H9 (cell line): ENCODE results near the gene GPD1. TPM values are rescaled to one million over a fixed set of nuclear protein-coding genes. Genes with fewer than 3 reads are reported as not detected.

Experiments used
- DNase-seq: peaks from one replicate; pipeline ENCODE4 v3.0.0-alpha.2; 2017
- H2AFZ ChIP-seq: one replicate; pipeline ENCODE4 v1.6.1; 2013; ENCODE audit warnings: mild to moderate bottlenecking, low read length, control low read depth, moderate library complexity
- H2AK5ac ChIP-seq: 2 replicates; pipeline ENCODE4 v1.6.1; 2013; ENCODE audit warnings: low read length, control low read depth, mixed read lengths; ENCODE audit not compliant: insufficient read length
- H2BK120ac ChIP-seq: one replicate; pipeline ENCODE4 v1.6.1; 2013; ENCODE audit warnings: low read depth, mild to moderate bottlenecking, low read length, control low read depth, inconsistent platforms; ENCODE audit not compliant: poor library complexity, severe bottlenecking
- H2BK12ac ChIP-seq: 2 replicates; pipeline ENCODE4 v1.6.1; 2013; ENCODE audit warnings: low read length, control low read depth, mixed read lengths, low read depth; ENCODE audit not compliant: insufficient read length
- H2BK15ac ChIP-seq: 2 replicates; pipeline ENCODE4 v1.6.1; 2013; ENCODE audit warnings: low read depth, low read length, control low read depth
- H2BK20ac ChIP-seq: one replicate; pipeline ENCODE4 v1.6.1; 2013; ENCODE audit warnings: low read depth, mild to moderate bottlenecking, low read length, control low read depth, inconsistent platforms; ENCODE audit not compliant: poor library complexity, severe bottlenecking
- H2BK5ac ChIP-seq: 2 replicates; pipeline ENCODE4 v1.6.1; 2013; ENCODE audit warnings: low read length, control low read depth, mixed read lengths; ENCODE audit not compliant: insufficient read length
- H3K14ac ChIP-seq: 2 replicates; pipeline ENCODE4 v1.6.1; 2013; ENCODE audit warnings: low read length, control low read depth; ENCODE audit not compliant: insufficient read depth
- H3K18ac ChIP-seq: 2 replicates; pipeline ENCODE4 v1.6.1; 2013; ENCODE audit warnings: low read depth, mild to moderate bottlenecking, mixed read lengths, low read length, control low read depth; ENCODE audit not compliant: insufficient read length
- H3K23ac ChIP-seq: 2 replicates; pipeline ENCODE4 v1.6.1; 2013; ENCODE audit warnings: low read length, control low read depth, mixed read lengths, low read depth; ENCODE audit not compliant: insufficient read length
- H3K23me2 ChIP-seq: 2 replicates; pipeline ENCODE4 v1.6.1; 2013; ENCODE audit warnings: low read depth, mild to moderate bottlenecking, mixed read lengths, low read length, control low read depth; ENCODE audit not compliant: insufficient read length, poor library complexity, severe bottlenecking
- H3K27ac ChIP-seq: 2 replicates; pipeline ENCODE4 v1.5.1; 2013; ENCODE audit warnings: low read length, control low read depth, mixed read lengths, low read depth; ENCODE audit not compliant: insufficient read length
- H3K27me3 ChIP-seq: 2 replicates; pipeline ENCODE4 v1.6.1; 2013; ENCODE audit warnings: low read length, control low read depth, inconsistent platforms; ENCODE audit not compliant: insufficient read depth
- H3K4ac ChIP-seq: 2 replicates; pipeline ENCODE4 v1.6.1; 2013; ENCODE audit warnings: low read depth, mild to moderate bottlenecking, control low read depth, inconsistent platforms, low read length, moderate library complexity
- H3K4me1 ChIP-seq: 2 replicates; pipeline ENCODE4 v1.6.1; 2013; ENCODE audit warnings: low read length, control low read depth, inconsistent platforms; ENCODE audit not compliant: insufficient read depth
- H3K4me2 ChIP-seq: 2 replicates; pipeline ENCODE4 v1.6.1; 2013; ENCODE audit warnings: low read length, control low read depth, mixed read lengths; ENCODE audit not compliant: insufficient read length, insufficient read depth
- H3K56ac ChIP-seq: 2 replicates; pipeline ENCODE4 v1.6.1; 2013; ENCODE audit warnings: low read depth, mild to moderate bottlenecking, mixed read lengths, low read length, control low read depth; ENCODE audit not compliant: insufficient read length
- H3K79me1 ChIP-seq: 2 replicates; pipeline ENCODE4 v1.6.1; 2013; ENCODE audit warnings: low read depth, mild to moderate bottlenecking, moderate library complexity, low read length, control low read depth, inconsistent platforms; ENCODE audit not compliant: insufficient read depth, poor library complexity, severe bottlenecking
- H3K79me2 ChIP-seq: 2 replicates; pipeline ENCODE4 v1.6.1; 2013; ENCODE audit warnings: low read length, control low read depth, inconsistent platforms; ENCODE audit not compliant: insufficient read depth
- H3K9ac ChIP-seq: 2 replicates; pipeline ENCODE4 v1.6.1; 2013; ENCODE audit warnings: low read length, control low read depth, mixed read lengths; ENCODE audit not compliant: insufficient read length; ENCODE audit errors: extremely low read depth
- H3K9me3 ChIP-seq: one replicate; pipeline ENCODE4 v1.6.1; 2013; ENCODE audit warnings: low read depth, low read length, inconsistent platforms; ENCODE audit not compliant: control insufficient read depth
- H3T11ph ChIP-seq: one replicate; pipeline ENCODE4 v1.6.1; 2013; ENCODE audit warnings: mild to moderate bottlenecking, low read length, control low read depth, inconsistent platforms
- H4K20me1 ChIP-seq: one replicate; pipeline ENCODE4 v1.6.1; 2013; ENCODE audit not compliant: control insufficient read depth, insufficient read length, insufficient read depth
- H4K5ac ChIP-seq: 2 replicates; pipeline ENCODE4 v1.6.1; 2013; ENCODE audit warnings: low read depth, mild to moderate bottlenecking, mixed read lengths, low read length, control low read depth; ENCODE audit not compliant: insufficient read length
- H4K8ac ChIP-seq: replicated peaks from 2 replicates; pipeline ENCODE4 v1.6.1; 2013; ENCODE audit warnings: low read length, control low read depth, mixed read lengths, low read depth; ENCODE audit not compliant: insufficient read length
- H4K91ac ChIP-seq: 2 replicates; pipeline ENCODE4 v1.6.1; 2013; ENCODE audit warnings: low read depth, mild to moderate bottlenecking, moderate library complexity, mixed read lengths, low read length, control low read depth; ENCODE audit not compliant: insufficient read length
- H3K27ac Mint-ChIP-seq, 3 experiments: 2 replicates in 2 of 3; 3 replicates in 1 of 3; pipeline ENCODE4 v1.8.0; 2020 to 2021; ENCODE audit warnings: mixed read lengths in 3 of 3, mild to moderate bottlenecking in 1 of 3, moderate library complexity in 1 of 3
- H3K27me3 Mint-ChIP-seq: 2 replicates; pipeline ENCODE4 v1.8.0; 2021; ENCODE audit warnings: low read depth, mild to moderate bottlenecking, moderate library complexity, mixed read lengths
- H3K36me3 Mint-ChIP-seq, 3 experiments: 2 replicates in 2 of 3; 3 replicates in 1 of 3; pipeline ENCODE4 v1.8.0; 2020 to 2021; ENCODE audit warnings: low read depth in 3 of 3, mixed read lengths in 3 of 3; ENCODE audit not compliant: insufficient read depth in 1 of 3
- H3K4me1 Mint-ChIP-seq, 2 experiments: 2 replicates each; pipeline ENCODE4 v1.8.0; 2020; ENCODE audit warnings: mixed read lengths in 2 of 2
- H3K4me3 Mint-ChIP-seq, 2 experiments: 2 replicates in 1 of 2; 3 replicates in 1 of 2; pipeline ENCODE4 v1.8.0; 2020 to 2021; ENCODE audit warnings: mild to moderate bottlenecking in 2 of 2, mixed read lengths in 2 of 2, moderate library complexity in 1 of 2
- H3K9me3 Mint-ChIP-seq, 2 experiments: 2 replicates in 1 of 2; 3 replicates in 1 of 2; pipeline ENCODE4 v1.8.0; 2020; ENCODE audit warnings: mild to moderate bottlenecking in 2 of 2, mixed read lengths in 2 of 2, moderate library complexity in 1 of 2
- WGBS: extraction: QIAGEN DNeasy Blood & Tissue Kit; methylation state at CpG from one replicate; pipeline ENCODE4 v1.1.7; 2013; ENCODE audit warnings: missing lambda C conversion rate, low lambda C conversion rate, mixed read lengths; ENCODE audit not compliant: insufficient read length; ENCODE audit errors: extremely low coverage; 5-methylcytosine and 5-hydroxymethylcytosine counted together
- total RNA-seq: library from RNA; stranded (reverse); gene quantifications from 2 replicates; pipeline ENCODE4 v1.2.1, GENCODE V29; 2021
- TF ChIP-seq, protein P1 (sequence below): fragments of 200-600 bp; sonication (generic); conservative IDR thresholded peaks from 3 replicates; pipeline ENCODE4 v1.8.0; 2021; ENCODE audit warnings: antibody characterized with exemption, mild to moderate bottlenecking

Gene GPD1
- total RNA-seq, 1 experiment from 2014 or later, result 0.70 TPM

DNA sequence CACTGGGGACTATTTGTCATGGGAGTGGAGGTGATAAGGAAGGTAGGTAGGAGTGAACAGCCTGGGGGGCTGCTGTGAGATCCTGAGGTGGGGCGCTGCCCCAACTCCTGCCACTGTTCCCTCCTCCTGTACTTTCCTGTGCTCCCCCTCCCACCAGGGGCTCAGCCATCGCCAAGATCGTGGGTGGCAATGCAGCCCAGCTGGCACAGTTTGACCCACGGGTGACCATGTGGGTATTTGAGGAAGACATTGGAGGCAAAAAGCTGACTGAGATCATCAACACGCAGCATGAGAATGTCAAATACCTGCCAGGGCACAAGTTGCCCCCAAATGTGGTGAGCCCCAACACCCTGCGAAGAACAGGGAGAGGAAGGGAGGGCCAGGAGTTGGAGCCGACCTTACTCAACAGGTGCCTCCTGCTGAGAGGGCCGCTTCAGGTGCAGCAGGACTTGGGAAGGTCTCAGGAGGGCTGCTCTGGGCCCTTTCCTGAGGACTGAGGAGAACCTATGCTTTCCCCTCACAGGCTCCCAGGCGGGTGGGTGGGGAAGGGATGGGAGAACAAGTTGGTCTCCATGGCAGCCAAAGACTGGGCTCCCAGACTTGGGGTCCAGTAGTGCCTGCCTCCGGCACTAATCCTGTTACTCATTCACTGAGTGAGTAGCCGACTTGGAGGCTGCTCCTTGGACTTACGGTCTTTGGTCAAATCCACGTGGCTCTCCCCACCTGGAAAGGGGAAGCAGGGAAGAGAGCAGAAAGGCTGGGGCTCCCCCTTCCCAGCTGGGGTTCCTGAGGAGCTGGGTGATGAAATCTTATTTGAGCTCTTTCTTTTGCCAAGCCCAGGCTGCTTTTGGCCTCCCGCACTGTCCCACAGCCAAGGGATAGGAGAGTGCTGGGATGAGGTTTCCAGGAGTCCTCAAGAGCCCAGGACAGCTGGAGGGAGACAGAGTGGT is 884 bp downstream of the GPD1 start:
- Histone ChIP-seq H3T11ph (no peak overlapping the region), H3K4me2 (no peak overlapping the region), H2BK12ac (no peak overlapping the region), H3K27ac (no peak overlapping the region), H3K4ac (no peak overlapping the region), H2BK15ac (no peak overlapping the region), H3K23ac (no peak overlapping the region), H3K9ac (no peak overlapping the region), H3K4me1 (no peaks in the 10 kb centered on the region; the same call in 1 of the 2 replicates), H4K8ac (no peak overlapping the region), H2BK20ac (no peak overlapping the region), H2BK5ac (no peak overlapping the region), H3K27me3 (no peaks in the 10 kb centered on the region), H2AK5ac (no peak overlapping the region), H3K79me2 (no peaks in the 10 kb centered on the region), H2AFZ (no peak overlapping the region), H2BK120ac (no peak overlapping the region), H3K79me1 (no peaks in the 10 kb centered on the region), H3K9me3 (no peaks in the 10 kb centered on the region), H3K14ac (no peak overlapping the region), H3K56ac (no peak overlapping the region), H3K23me2 (no peaks in the 10 kb centered on the region), H4K91ac (no peak overlapping the region), H4K5ac (no peak overlapping the region), H4K20me1 (no peaks in the 10 kb centered on the region), H3K18ac (no peak overlapping the region)
- H3K9me3 Mint-ChIP-seq, result no peaks in the 10 kb centered on the region
- peaks cover 7 to 24% (median 18%) of the 10 kb centered on the region in 3 experiments for H3K36me3 Mint-ChIP-seq
- peaks cover 36 to 39% of the 10 kb centered on the region in 2 experiments for H3K4me1 Mint-ChIP-seq
- no CpG with 5 or more reads among the region's 14 CpGs for WGBS
- H3K27me3 Mint-ChIP-seq, result peaks cover 4% of the 10 kb centered on the region
- H3K27ac Mint-ChIP-seq, result no peak overlapping the region; a peak in 1 of 7 replicates
- no peak for DNase-seq
- no peak overlapping the region for H3K4me3 Mint-ChIP-seq
- TF ChIP-seq, protein P1, sequence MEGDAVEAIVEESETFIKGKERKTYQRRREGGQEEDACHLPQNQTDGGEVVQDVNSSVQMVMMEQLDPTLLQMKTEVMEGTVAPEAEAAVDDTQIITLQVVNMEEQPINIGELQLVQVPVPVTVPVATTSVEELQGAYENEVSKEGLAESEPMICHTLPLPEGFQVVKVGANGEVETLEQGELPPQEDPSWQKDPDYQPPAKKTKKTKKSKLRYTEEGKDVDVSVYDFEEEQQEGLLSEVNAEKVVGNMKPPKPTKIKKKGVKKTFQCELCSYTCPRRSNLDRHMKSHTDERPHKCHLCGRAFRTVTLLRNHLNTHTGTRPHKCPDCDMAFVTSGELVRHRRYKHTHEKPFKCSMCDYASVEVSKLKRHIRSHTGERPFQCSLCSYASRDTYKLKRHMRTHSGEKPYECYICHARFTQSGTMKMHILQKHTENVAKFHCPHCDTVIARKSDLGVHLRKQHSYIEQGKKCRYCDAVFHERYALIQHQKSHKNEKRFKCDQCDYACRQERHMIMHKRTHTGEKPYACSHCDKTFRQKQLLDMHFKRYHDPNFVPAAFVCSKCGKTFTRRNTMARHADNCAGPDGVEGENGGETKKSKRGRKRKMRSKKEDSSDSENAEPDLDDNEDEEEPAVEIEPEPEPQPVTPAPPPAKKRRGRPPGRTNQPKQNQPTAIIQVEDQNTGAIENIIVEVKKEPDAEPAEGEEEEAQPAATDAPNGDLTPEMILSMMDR, result no peak
